B cell (primary cell): ENCODE measurements around the gene STAMBPL1. TPM values are rescaled to one million over a fixed set of nuclear protein-coding genes. Genes with fewer than 3 reads are reported as not detected.

Experiments
- ATAC-seq: fragments of 200-7000 bp; cut with Tn5 transposase; one replicate; pipeline ENCODE4 v1.10.0; 2021; ENCODE audit warnings: low read depth, mild to moderate bottlenecking, moderate number of reproducible peaks, moderate library complexity
- CTCF ChIA-PET: fragments of 350-600 bp; sonication (Branson Sonifier 250); formaldehyde crosslinking; loops from one replicate; lab custom pipeline; 2021; ENCODE audit warnings: antibody characterized with exemption, inconsistent platforms; lab: Charles Lee
- POLR2A ChIA-PET: fragments of 350-600 bp; sonication (Branson Sonifier 250); formaldehyde crosslinking; loops from one replicate; lab custom pipeline; 2021; ENCODE audit warnings: antibody characterized with exemption; lab: Charles Lee
- DNase-seq: peaks from one replicate; pipeline ENCODE4 v3.0.0; 2013
- H2AFZ ChIP-seq: 2 replicates; pipeline ENCODE4 v1.6.1; 2012; ENCODE audit warnings: mild to moderate bottlenecking, low read depth, low read length; ENCODE audit not compliant: insufficient read depth, poor library complexity, severe bottlenecking
- H3K27ac ChIP-seq, 2 donors: 1 replicate in 1 of 2; 2 replicates in 1 of 2; pipeline ENCODE4 v1.5.1; 2012 to 2013; ENCODE audit warnings: low read length in 2 of 2, mild to moderate bottlenecking in 2 of 2, moderate library complexity in 1 of 2
- H3K27me3 ChIP-seq, 4 experiments: fragments of 200-600 bp in 1 of 4; sonication (generic) in 1 of 4; replicated peaks in 1 of 4; 1 replicate in 2 of 4; 2 replicates in 2 of 4; pipeline versions ENCODE4 v1.6.1 to v1.7.0; 2013 to 2016; ENCODE audit warnings: low read length in 3 of 4, mild to moderate bottlenecking in 2 of 4, mixed read lengths in 1 of 4, moderate library complexity in 1 of 4; ENCODE audit not compliant: insufficient read depth in 4 of 4, control insufficient read depth in 3 of 4; ENCODE audit errors: control extremely low read depth in 1 of 4
- H3K36me3 ChIP-seq, 2 experiments: replicated peaks in 1 of 2; 1 replicate in 1 of 2; 2 replicates in 1 of 2; pipeline versions ENCODE4 v1.6.1 to v1.7.1; 2013; ENCODE audit warnings: low read length in 1 of 2; ENCODE audit not compliant: insufficient read depth in 2 of 2, control insufficient read depth in 1 of 2; ENCODE audit errors: control extremely low read depth in 1 of 2, extremely low read depth in 1 of 2
- H3K4me1 ChIP-seq, 2 donors: fragments of 200-600 bp in 1 of 2; sonication (generic) in 1 of 2; 1 replicate in 1 of 2; 2 replicates in 1 of 2; pipeline versions ENCODE4 v1.5.1 to v1.6.1; 2013 to 2017; ENCODE audit warnings: low read length in 2 of 2; ENCODE audit not compliant: control insufficient read depth in 2 of 2, insufficient read depth in 2 of 2
- H3K4me2 ChIP-seq: replicated peaks from 2 replicates; pipeline ENCODE3; 2012; ENCODE audit warnings: mild to moderate bottlenecking, low read depth, low read length; ENCODE audit not compliant: poor library complexity, severe bottlenecking
- H3K4me3 ChIP-seq, 5 experiments: fragments of 200-600 bp in 1 of 5; sonication (generic) in 1 of 5; 1 replicate in 3 of 5; 2 replicates in 2 of 5; pipeline versions ENCODE4 v1.5.1 to v1.7.0; 2011 to 2016; ENCODE audit warnings: low read length in 4 of 5, mild to moderate bottlenecking in 4 of 5, low read depth in 2 of 5, control low read depth in 1 of 5, moderate library complexity in 1 of 5; ENCODE audit not compliant: insufficient read depth in 1 of 5; ENCODE audit errors: control extremely low read depth in 1 of 5, extremely low read depth in 1 of 5
- H3K79me2 ChIP-seq: fragments of 200-600 bp; sonication (generic); one replicate; pipeline ENCODE4 v1.6.0; 2016; ENCODE audit warnings: low read length; ENCODE audit not compliant: control insufficient read depth, insufficient read depth
- H3K9ac ChIP-seq: fragments of 200-600 bp; sonication (generic); 2 replicates; pipeline ENCODE4 v1.6.1; 2017; ENCODE audit warnings: mild to moderate bottlenecking, low read length, moderate library complexity
- H3K9me3 ChIP-seq, 3 donors: one replicate each; pipeline versions ENCODE4 v1.6.1 to v1.7.1; 2013; ENCODE audit warnings: low read length in 2 of 3; ENCODE audit not compliant: control insufficient read depth in 2 of 3, insufficient read depth in 1 of 3; ENCODE audit errors: control extremely low read depth in 1 of 3
- H4K20me1 ChIP-seq: 2 replicates; pipeline ENCODE4 v1.6.0; 2012; ENCODE audit warnings: mild to moderate bottlenecking, low read length; ENCODE audit not compliant: insufficient read depth, control insufficient read depth, poor library complexity, severe bottlenecking
- H3K27ac Mint-ChIP-seq: one replicate; pipeline ENCODE4 v1.8.0; 2021; ENCODE audit warnings: mixed read lengths
- H3K27me3 Mint-ChIP-seq: one replicate; pipeline ENCODE4 v1.8.0; 2021; ENCODE audit warnings: mixed read lengths
- H3K4me1 Mint-ChIP-seq: one replicate; pipeline ENCODE4 v1.8.0; 2021; ENCODE audit warnings: mixed read lengths
- H3K4me3 Mint-ChIP-seq: one replicate; pipeline ENCODE4 v1.8.0; 2021; ENCODE audit warnings: mixed read lengths
- H3K9me3 Mint-ChIP-seq: one replicate; pipeline ENCODE4 v1.8.0; 2022; ENCODE audit warnings: mixed read lengths; ENCODE audit not compliant: insufficient read depth
- CTCF ChIP-seq: fragments of 200-600 bp; IDR thresholded peaks from one replicate; pipeline ENCODE4 v1.8.0; 2022; ENCODE audit warnings: antibody characterized with exemption, mild to moderate bottlenecking
- EZH2 ChIP-seq: IDR thresholded peaks from 2 replicates; pipeline ENCODE4 v1.6.1; 2012; ENCODE audit warnings: borderline replicate concordance, low read depth, mild to moderate bottlenecking, moderate library complexity, low read length; ENCODE audit not compliant: insufficient read depth, poor library complexity, severe bottlenecking
- WGBS: methylation state at CpG from one replicate; pipeline ENCODE4 v1.1.5; 2013; ENCODE audit warnings: missing lambda C conversion rate; ENCODE audit not compliant: insufficient coverage; 5-methylcytosine and 5-hydroxymethylcytosine counted together
- intact Hi-C: fragments of 100-400 bp; cut with micrococcal nuclease; formaldehyde crosslinking; loops from one replicate; pipeline ENCODE4 v1.10.0; 2022
- polyA plus RNA-seq: library from polyadenylated mRNA; depleted of rRNA; stranded (reverse); fragments of >200 nt; gene quantifications from 2 replicates; pipeline ENCODE4 v1.2.3, GENCODE V29; 2012
- total RNA-seq, 2 donors: library from RNA; stranded (reverse); fragments of 120-200 nt in 1 of 2; gene quantifications; 1 replicate in 1 of 2; 2 replicates in 1 of 2; pipeline versions ENCODE4 v1.2.3 to v1.2.4, GENCODE V29; 2013 to 2022

Gene STAMBPL1
- total and polyA plus RNA-seq, 2 donors (not counting 1 experiment from before 2014, with no cell fraction given): 50.3 to 64.2 TPM

GRCh38 chr10:88854684-88855083 is 25.4 kb upstream of the STAMBPL1 start:
- Histone ChIP-seq H3K9ac (no peak overlapping the region), H3K27me3 (no peaks in the 10 kb centered on the region), H2AFZ (no peak overlapping the region), H3K4me3 (no peak overlapping the region), H4K20me1 (no peaks in the 10 kb centered on the region), H3K4me1 (no peaks in the 10 kb centered on the region), H3K9me3 (no peaks in the 10 kb centered on the region), H3K36me3 (no peaks in the 10 kb centered on the region), H3K79me2 (no peaks in the 10 kb centered on the region), H3K27ac (no peak overlapping the region), H3K4me2 (no peak overlapping the region)
- intact Hi-C loops: no loop called here
- ATAC-seq (no peak), DNase-seq (no peak)
- ChIA-PET POLR2A (no interaction called here), CTCF (interaction anchor here (5.9 kb wide), 1 partner anchor 19 kb away, joined by 49 read pairs; no protein-coding TSS in a partner anchor)
- no peak for TF ChIP-seq EZH2
- TF ChIP-seq CTCF: no peak
- Mint-ChIP-seq H3K27me3 (no peaks in the 10 kb centered on the region), H3K4me1 (no peaks in the 10 kb centered on the region), H3K9me3 (no peaks in the 10 kb centered on the region), H3K4me3 (no peak overlapping the region), H3K27ac (no peak overlapping the region)
- WGBS: 92% methylated on average over 3 of the region's 3 CpGs

- ATAC-seq (no peak), DNase-seq (no peak)
- no peaks in the 10 kb centered on the region for H3K79me2 ChIP-seq
- H3K27ac Mint-ChIP-seq: no peak overlapping the region
- H3K9me3 Mint-ChIP-seq: no peaks in the 10 kb centered on the region
- no peaks in the 10 kb centered on the region for H3K27me3 Mint-ChIP-seq
- H3K27me3 ChIP-seq: no peaks in the 10 kb centered on the region
- no peak overlapping the region for H2AFZ ChIP-seq
- no peaks in the 10 kb centered on the region for H3K4me1 Mint-ChIP-seq
- ChIA-PET POLR2A (no interaction called here), CTCF (interaction anchor here (1.0 to 5.9 kb wide), 3 partner anchors 22 to 76 kb away, joined by 3 to 49 read pairs (median 5); no protein-coding TSS in a partner anchor)
- H4K20me1 ChIP-seq: no peaks in the 10 kb centered on the region
- intact Hi-C loops: no loop called here
- TF ChIP-seq CTCF (no peak), EZH2 (no peak)
- H3K9ac ChIP-seq: no peak overlapping the region
- no peaks in the 10 kb centered on the region for H3K4me1 ChIP-seq
- H3K36me3 ChIP-seq: no peaks in the 10 kb centered on the region
- H3K4me3 Mint-ChIP-seq: no peak overlapping the region
- H3K4me2 ChIP-seq: no peak overlapping the region
- H3K9me3 ChIP-seq: no peaks in the 10 kb centered on the region
- H3K27ac ChIP-seq: no peak overlapping the region
- H3K4me3 ChIP-seq: no peak overlapping the region
Observed at GRCh38 chr10:88857831-88858230, 22.2 kb upstream of the STAMBPL1 start.
